HepG2 (cell line): ENCODE results near the gene RSAD1. TPM values are rescaled to one million over a fixed set of nuclear protein-coding genes. Genes with fewer than 3 reads are reported as not detected.

Experiments
- DR1 ChIP-seq: sonication (generic); formaldehyde crosslinking; IDR thresholded peaks from 2 replicates; pipeline ENCODE4 v1.8.0; 2021; ENCODE audit warnings: mild to moderate bottlenecking, missing genetic modification reagents, inconsistent platforms
- FOXK1 ChIP-seq: sonication (generic); formaldehyde crosslinking; IDR thresholded peaks from 2 replicates; pipeline ENCODE4 v1.4.0; 2020; ENCODE audit warnings: low read depth, missing genetic modification reagents, borderline replicate concordance
- HDAC2 ChIP-seq: sonication (generic); formaldehyde crosslinking; IDR thresholded peaks from 2 replicates; pipeline ENCODE4 v1.4.0; 2020; ENCODE audit warnings: missing genetic modification reagents
- HMGXB4 ChIP-seq, 2 experiments: sonication (generic) in 1 of 2; formaldehyde crosslinking in 1 of 2; IDR thresholded peaks; 2 replicates each; pipeline versions ENCODE4 v1.4.0 to v1.6.1; 2018 to 2020; ENCODE audit warnings: missing genetic modification reagents in 2 of 2, borderline replicate concordance in 1 of 2, low read depth in 1 of 2, mild to moderate bottlenecking in 1 of 2, missing biosample characterization in 1 of 2
- HOXA3 ChIP-seq: sonication (generic); formaldehyde crosslinking; IDR thresholded peaks from 2 replicates; pipeline ENCODE4 v1.5.0; 2020; ENCODE audit warnings: missing genetic modification reagents
- KDM3A ChIP-seq: IDR thresholded peaks from 2 replicates; pipeline ENCODE4 v1.6.1; 2018; ENCODE audit warnings: low read depth, missing compliant biosample characterization
- MXD4 ChIP-seq: IDR thresholded peaks from 2 replicates; pipeline ENCODE4 v1.6.1; 2016; ENCODE audit warnings: mild to moderate bottlenecking, missing biosample characterization, missing genetic modification reagents
- SIN3B ChIP-seq: fragments of 150-350 bp; IDR thresholded peaks from 2 replicates; pipeline ENCODE4 v1.6.1; 2014; ENCODE audit warnings: low read length
- SRSF9 ChIP-seq: fragments of 200-400 bp; formaldehyde crosslinking; IDR thresholded peaks from 2 replicates; pipeline ENCODE4 v1.6.1; 2018; ENCODE audit warnings: borderline replicate concordance, mild to moderate bottlenecking, low read depth, low read length; ENCODE audit not compliant: insufficient read depth, poor library complexity, severe bottlenecking
- TBX2 ChIP-seq: sonication (generic); formaldehyde crosslinking; IDR thresholded peaks from 2 replicates; pipeline ENCODE4 v1.5.0; 2020; ENCODE audit warnings: missing genetic modification reagents, mild to moderate bottlenecking, borderline replicate concordance
- TCF12 ChIP-seq, 2 experiments: fragments of 450-650 bp in 1 of 2; sonication (generic) in 1 of 2; formaldehyde crosslinking in 1 of 2; IDR thresholded peaks; 2 replicates each; pipeline versions ENCODE4 v1.6.1 to v1.8.0; 2017 to 2022; ENCODE audit warnings: antibody characterized with exemption in 1 of 2, mild to moderate bottlenecking in 1 of 2, missing genetic modification reagents in 1 of 2, moderate library complexity in 1 of 2
- ZFX ChIP-seq: sonication (generic); formaldehyde crosslinking; IDR thresholded peaks from 2 replicates; pipeline ENCODE4 v1.4.0; 2020; ENCODE audit warnings: mild to moderate bottlenecking, low read depth, missing genetic modification reagents, moderate library complexity
- ZNF232 ChIP-seq: sonication (generic); formaldehyde crosslinking; IDR thresholded peaks from 2 replicates; pipeline ENCODE4 v1.4.0; 2020; ENCODE audit warnings: missing genetic modification reagents, borderline replicate concordance
- ZNF251 ChIP-seq: sonication (generic); formaldehyde crosslinking; IDR thresholded peaks from 2 replicates; pipeline ENCODE4 v1.9.0; 2021; ENCODE audit warnings: mild to moderate bottlenecking, missing genetic modification reagents
- ZNF264 ChIP-seq: sonication (generic); formaldehyde crosslinking; IDR thresholded peaks from 2 replicates; pipeline ENCODE4 v1.4.0; 2020; ENCODE audit warnings: missing genetic modification reagents
- ZNF878 ChIP-seq: sonication (generic); formaldehyde crosslinking; IDR thresholded peaks from 2 replicates; pipeline ENCODE4 v1.8.1; 2023; ENCODE audit warnings: mild to moderate bottlenecking, missing genetic modification reagents, moderate library complexity
- polyA plus RNA-seq, 8 experiments: library from polyadenylated mRNA; depleted of rRNA in 3 of 8; stranded (reverse) in 7 of 8; unstranded in 1 of 8; fragments of >200 nt; fragmentation: Illumina TruSeq in 4 of 8; extraction: Trizol in 4 of 8; gene quantifications; 2 replicates each; pipeline versions ENCODE4 v1.2.1 to v1.2.3, GENCODE V29; 2011 to 2016; ENCODE audit warnings: low read depth in 4 of 8, missing spikeins in 1 of 8, mixed read lengths in 1 of 8; ENCODE audit not compliant: insufficient read depth in 1 of 8
- total RNA-seq, 5 experiments: library from RNA; depleted of rRNA; stranded (reverse); fragments of >200 nt; fragmentation: Illumina TruSeq; extraction: Trizol; gene quantifications; 2 replicates each; pipeline ENCODE4 v1.2.3, GENCODE V29; 2016; ENCODE audit warnings: low read depth in 1 of 5
- TF ChIP-seq, protein P1 (sequence below): sonication (generic); formaldehyde crosslinking; IDR thresholded peaks from 2 replicates; pipeline ENCODE4 v1.4.0; 2020; ENCODE audit warnings: mild to moderate bottlenecking, missing genetic modification reagents
- TF ChIP-seq, protein P2 (sequence below): sonication (generic); formaldehyde crosslinking; IDR thresholded peaks from 2 replicates; pipeline ENCODE4 v1.4.0; 2020; ENCODE audit warnings: missing genetic modification reagents
- TF ChIP-seq, protein P3 (sequence below): sonication (generic); formaldehyde crosslinking; IDR thresholded peaks from 2 replicates; pipeline ENCODE4 v1.5.0; 2020; ENCODE audit warnings: mild to moderate bottlenecking, missing genetic modification reagents
- TF ChIP-seq, protein P4 (sequence below): sonication (generic); formaldehyde crosslinking; IDR thresholded peaks from 2 replicates; pipeline ENCODE4 v1.4.0; 2020; ENCODE audit warnings: missing genetic modification reagents

The RSAD1 gene
- total and polyA plus RNA-seq, 2 of the 13 experiments (the other 11 are each of a cell fraction or from before 2014, with no cell fraction given) = 22.7 to 27.7 TPM

DNA sequence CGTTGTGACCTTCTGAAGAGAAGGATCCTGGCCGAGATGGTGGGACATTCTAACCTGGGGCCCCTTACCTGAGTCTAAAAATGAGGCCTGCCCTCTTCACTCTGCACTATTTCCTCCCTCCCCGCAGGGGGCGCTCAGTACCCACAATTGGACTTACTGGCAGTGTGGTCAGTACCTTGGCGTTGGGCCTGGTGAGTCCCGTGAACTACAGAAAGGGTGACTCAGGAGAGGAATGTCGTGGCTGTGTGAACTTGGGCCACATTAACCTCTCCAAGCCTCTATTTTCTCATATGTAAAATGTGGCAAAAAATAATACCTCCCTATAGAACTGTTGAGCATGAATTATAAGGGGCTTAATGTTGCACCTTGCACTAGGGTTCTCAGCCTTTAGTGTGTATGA lies 3.9 kb downstream of the RSAD1 start (continued):
- TF ChIP-seq ZNF232 (CRISPR knock-in tag) (peak; percentile 78; the same call in 1 of the 2 replicates), KDM3A (CRISPR knock-in tag) (peak; percentile 86; the same call in 1 of the 2 replicates), TBX2 (CRISPR knock-in tag) (peak; percentile 47; the same call in 1 of the 2 replicates), ZNF878 (CRISPR knock-in tag) (no peak), FOXK1 (CRISPR knock-in tag) (peak; percentile 50; the same call in 1 of the 2 replicates), HMGXB4 (CRISPR knock-in tag; IDR thresholded peaks at IDR 0.05; ENCODE audit: borderline replicate concordance in 1 of 2, low read depth in 1 of 2) (peak; percentile 78 to 89; a peak in 3 of 4 replicates), HOXA3 (CRISPR knock-in tag) (peak; percentile 51; the same call in 1 of the 2 replicates), ZNF264 (CRISPR knock-in tag) (0 out of 2 replicates have a peak, but pooled peaks have one; percentile 16), MXD4 (CRISPR knock-in tag) (0 out of 2 replicates have a peak, but pooled peaks have one; percentile 47), ZNF251 (CRISPR knock-in tag) (no peak), TCF12 (IDR thresholded peaks at IDR 0.05) (no peak), TCF12 (CRISPR knock-in tag; IDR thresholded peaks at IDR 0.05) (peak; percentile 60; the same call in 1 of the 2 replicates), ZFX (CRISPR knock-in tag) (peak; percentile 94), SRSF9 (no peak), DR1 (peak; percentile 45; the same call in 1 of the 2 replicates), SIN3B (peak; percentile 72), HDAC2 (CRISPR knock-in tag) (peak; percentile 52; the same call in 1 of the 2 replicates)
- TF ChIP-seq, protein P1, sequence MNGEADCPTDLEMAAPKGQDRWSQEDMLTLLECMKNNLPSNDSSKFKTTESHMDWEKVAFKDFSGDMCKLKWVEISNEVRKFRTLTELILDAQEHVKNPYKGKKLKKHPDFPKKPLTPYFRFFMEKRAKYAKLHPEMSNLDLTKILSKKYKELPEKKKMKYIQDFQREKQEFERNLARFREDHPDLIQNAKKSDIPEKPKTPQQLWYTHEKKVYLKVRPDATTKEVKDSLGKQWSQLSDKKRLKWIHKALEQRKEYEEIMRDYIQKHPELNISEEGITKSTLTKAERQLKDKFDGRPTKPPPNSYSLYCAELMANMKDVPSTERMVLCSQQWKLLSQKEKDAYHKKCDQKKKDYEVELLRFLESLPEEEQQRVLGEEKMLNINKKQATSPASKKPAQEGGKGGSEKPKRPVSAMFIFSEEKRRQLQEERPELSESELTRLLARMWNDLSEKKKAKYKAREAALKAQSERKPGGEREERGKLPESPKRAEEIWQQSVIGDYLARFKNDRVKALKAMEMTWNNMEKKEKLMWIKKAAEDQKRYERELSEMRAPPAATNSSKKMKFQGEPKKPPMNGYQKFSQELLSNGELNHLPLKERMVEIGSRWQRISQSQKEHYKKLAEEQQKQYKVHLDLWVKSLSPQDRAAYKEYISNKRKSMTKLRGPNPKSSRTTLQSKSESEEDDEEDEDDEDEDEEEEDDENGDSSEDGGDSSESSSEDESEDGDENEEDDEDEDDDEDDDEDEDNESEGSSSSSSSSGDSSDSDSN = no peak
- TF ChIP-seq, protein P2, sequence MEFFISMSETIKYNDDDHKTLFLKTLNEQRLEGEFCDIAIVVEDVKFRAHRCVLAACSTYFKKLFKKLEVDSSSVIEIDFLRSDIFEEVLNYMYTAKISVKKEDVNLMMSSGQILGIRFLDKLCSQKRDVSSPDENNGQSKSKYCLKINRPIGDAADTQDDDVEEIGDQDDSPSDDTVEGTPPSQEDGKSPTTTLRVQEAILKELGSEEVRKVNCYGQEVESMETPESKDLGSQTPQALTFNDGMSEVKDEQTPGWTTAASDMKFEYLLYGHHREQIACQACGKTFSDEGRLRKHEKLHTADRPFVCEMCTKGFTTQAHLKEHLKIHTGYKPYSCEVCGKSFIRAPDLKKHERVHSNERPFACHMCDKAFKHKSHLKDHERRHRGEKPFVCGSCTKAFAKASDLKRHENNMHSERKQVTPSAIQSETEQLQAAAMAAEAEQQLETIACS (CRISPR knock-in tag) = no peak
- TF ChIP-seq, protein P3, sequence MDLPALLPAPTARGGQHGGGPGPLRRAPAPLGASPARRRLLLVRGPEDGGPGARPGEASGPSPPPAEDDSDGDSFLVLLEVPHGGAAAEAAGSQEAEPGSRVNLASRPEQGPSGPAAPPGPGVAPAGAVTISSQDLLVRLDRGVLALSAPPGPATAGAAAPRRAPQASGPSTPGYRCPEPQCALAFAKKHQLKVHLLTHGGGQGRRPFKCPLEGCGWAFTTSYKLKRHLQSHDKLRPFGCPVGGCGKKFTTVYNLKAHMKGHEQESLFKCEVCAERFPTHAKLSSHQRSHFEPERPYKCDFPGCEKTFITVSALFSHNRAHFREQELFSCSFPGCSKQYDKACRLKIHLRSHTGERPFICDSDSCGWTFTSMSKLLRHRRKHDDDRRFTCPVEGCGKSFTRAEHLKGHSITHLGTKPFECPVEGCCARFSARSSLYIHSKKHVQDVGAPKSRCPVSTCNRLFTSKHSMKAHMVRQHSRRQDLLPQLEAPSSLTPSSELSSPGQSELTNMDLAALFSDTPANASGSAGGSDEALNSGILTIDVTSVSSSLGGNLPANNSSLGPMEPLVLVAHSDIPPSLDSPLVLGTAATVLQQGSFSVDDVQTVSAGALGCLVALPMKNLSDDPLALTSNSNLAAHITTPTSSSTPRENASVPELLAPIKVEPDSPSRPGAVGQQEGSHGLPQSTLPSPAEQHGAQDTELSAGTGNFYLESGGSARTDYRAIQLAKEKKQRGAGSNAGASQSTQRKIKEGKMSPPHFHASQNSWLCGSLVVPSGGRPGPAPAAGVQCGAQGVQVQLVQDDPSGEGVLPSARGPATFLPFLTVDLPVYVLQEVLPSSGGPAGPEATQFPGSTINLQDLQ (CRISPR knock-in tag) = no peak
- TF ChIP-seq, protein P4, sequence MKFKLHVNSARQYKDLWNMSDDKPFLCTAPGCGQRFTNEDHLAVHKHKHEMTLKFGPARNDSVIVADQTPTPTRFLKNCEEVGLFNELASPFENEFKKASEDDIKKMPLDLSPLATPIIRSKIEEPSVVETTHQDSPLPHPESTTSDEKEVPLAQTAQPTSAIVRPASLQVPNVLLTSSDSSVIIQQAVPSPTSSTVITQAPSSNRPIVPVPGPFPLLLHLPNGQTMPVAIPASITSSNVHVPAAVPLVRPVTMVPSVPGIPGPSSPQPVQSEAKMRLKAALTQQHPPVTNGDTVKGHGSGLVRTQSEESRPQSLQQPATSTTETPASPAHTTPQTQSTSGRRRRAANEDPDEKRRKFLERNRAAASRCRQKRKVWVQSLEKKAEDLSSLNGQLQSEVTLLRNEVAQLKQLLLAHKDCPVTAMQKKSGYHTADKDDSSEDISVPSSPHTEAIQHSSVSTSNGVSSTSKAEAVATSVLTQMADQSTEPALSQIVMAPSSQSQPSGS = peak; percentile 46; the same call in 1 of the 2 replicates
